Mucosa of descending colon (tissue), 3 donors: Measurements from ENCODE around the gene FIS1. TPM values are rescaled to one million over a fixed set of nuclear protein-coding genes. Genes with fewer than 3 reads are reported as not detected.
"Not testable (repeated sequence)": the region's sequence is repeated elsewhere in the genome, so short reads cannot be mapped to it uniquely, and the experiment has no call there.

Source experiments
- ATAC-seq: fragments of 200-7000 bp; cut with Tn5 transposase; one replicate; pipeline ENCODE4 v1.9.1; 2020; ENCODE audit warnings: mild to moderate bottlenecking, moderate library complexity
- DNase-seq, 3 donors: peaks; one replicate each; pipeline ENCODE4 v3.0.0-alpha.2; 2020
- H3K36me3 ChIP-seq: fragments of 200-600 bp; one replicate; pipeline ENCODE4 v1.8.0; 2021; ENCODE audit warnings: low read depth, mild to moderate bottlenecking
- H3K4me1 ChIP-seq: fragments of 200-600 bp; one replicate; pipeline ENCODE4 v1.8.0; 2021; ENCODE audit warnings: low read depth, mild to moderate bottlenecking
- H3K4me3 ChIP-seq: fragments of 200-600 bp; one replicate; pipeline ENCODE4 v1.8.0; 2021; ENCODE audit warnings: mild to moderate bottlenecking
- H3K9me3 ChIP-seq: fragments of 200-600 bp; one replicate; pipeline ENCODE4 v1.8.0; 2021; ENCODE audit warnings: mild to moderate bottlenecking
- CTCF ChIP-seq: fragments of 200-600 bp; IDR thresholded peaks from one replicate; pipeline ENCODE4 v1.8.0; 2022; ENCODE audit warnings: antibody characterized with exemption, mild to moderate bottlenecking
- intact Hi-C, 2 donors: fragments of 100-400 bp; cut with DNase I in 1 of 2; cut with micrococcal nuclease in 1 of 2; formaldehyde crosslinking; loops; one replicate each; pipeline versions ENCODE4 v1.11.0 to v1.11.1; 2022; cut with DNase I, micrococcal nuclease
- total RNA-seq, 3 donors: library from RNA; stranded (reverse); fragmentation: NEBNext Ultra II Directional in 2 of 3; extraction: Animal tissue kit (Norgen Biotek cat#: 25700) in 2 of 3; gene quantifications; one replicate each; pipeline versions ENCODE4 v1.2.1 to v1.2.4, GENCODE V29; 2021 to 2023
- donor health status: DM: no; HTN: no; CAD: no; lungs with moderate emphysema.
- donor health status: DM: no; HTN: no; CAD: no.
- donor health status: DM: no; HTN: yes; CAD: no.

FIS1 gene
- total RNA-seq, 3 donors from 2014 or later: 131 to 168 (median 134) TPM

GRCh38 chr7:101201695-101202602, 42.9 kb downstream of the FIS1 start:
- peaks cover 9% of the 10 kb centered on the region for H3K4me1 ChIP-seq
- no peak for TF ChIP-seq CTCF
- DNase-seq (peak; percentile 81 to 89 (median 85)), ATAC-seq (peak; percentile 88)
- H3K4me3 ChIP-seq: no peak overlapping the region
- H3K9me3 ChIP-seq: no peaks in the 10 kb centered on the region
- intact Hi-C loops: no loop called here
- no peaks in the 10 kb centered on the region for H3K36me3 ChIP-seq

GRCh38 chr7:101200862-101201599, 43.9 kb downstream of the FIS1 start, which contains the start of gene MOGAT3:
Gene MOGAT3, minus strand, starts transcription at chr7:101201036. Its CDS starts 182 bp downstream, at chr7:101200854.
- TF ChIP-seq CTCF: no peak
- Histone ChIP-seq H3K4me3 (no peak within 1 kb of the TSS), H3K9me3 (no peaks in the 10 kb centered on the region), H3K4me1 (peaks cover 9% of the 10 kb centered on the region), H3K36me3 (no peaks in the 10 kb centered on the region)
- ATAC-seq (peak; percentile 89), DNase-seq (peak; percentile 88 to 92 (median 91))
- intact Hi-C loops: no loop called here

GRCh38 chr7:101200504-101200861, 44.4 kb downstream of the FIS1 start:
- intact Hi-C loops: no loop called here
- TF ChIP-seq CTCF: no peak
- ATAC-seq (no peak), DNase-seq (no peak)
- H3K4me3 ChIP-seq: no peak overlapping the region
- H3K9me3 ChIP-seq: no peaks in the 10 kb centered on the region
- peaks cover 9% of the 10 kb centered on the region for H3K4me1 ChIP-seq
- no peaks in the 10 kb centered on the region for H3K36me3 ChIP-seq

GRCh38 chr7:101199522-101199921, 45.4 kb downstream of the FIS1 start:
- intact Hi-C loops, H3K36me3 ChIP-seq, DNase-seq, ATAC-seq, H3K4me1 ChIP-seq, H3K9me3 ChIP-seq, H3K4me3 ChIP-seq: not testable (repeated sequence)

- Histone ChIP-seq H3K9me3 (no peaks in the 10 kb centered on the region), H3K36me3 (no peaks in the 10 kb centered on the region), H3K4me1 (peaks cover 9% of the 10 kb centered on the region), H3K4me3 (no peak overlapping the region)
- TF ChIP-seq CTCF: no peak
- DNase-seq: no peak
- intact Hi-C loops: no loop called here
- ATAC-seq: no peak
These were observed 46.4 kb downstream of the FIS1 start for GRCh38 chr7:101198476-101198875.

- no peak for ATAC-seq
- no peak for TF ChIP-seq CTCF
- Histone ChIP-seq H3K4me1 (peaks cover 9% of the 10 kb centered on the region), H3K36me3 (no peaks in the 10 kb centered on the region), H3K9me3 (no peaks in the 10 kb centered on the region), H3K4me3 (no peak overlapping the region)
- no peak for DNase-seq
- intact Hi-C loops: no loop called here
These were observed 46.9 kb downstream of the FIS1 start for GRCh38 chr7:101197991-101198390.
